NCI-H510A treated with DMSO at 0.1 percent for 48 hours (cell line): ENCODE data around the gene SLC45A1.
A peak's percentile ranks its signal among the peaks of the same experiment; 100 is the strongest.

Experiments used
- DNase-seq: peaks from one replicate; lab custom pipeline; 2025; lab: John Stamatoyannopoulos, UW

The SLC45A1 gene

GRCh38 chr1:8311068-8311718, 6.7 kb upstream of the SLC45A1 start:
- no peak for DNase-seq

GRCh38 chr1:8312235-8313218, 5.4 kb upstream of the SLC45A1 start:
- peak; percentile 99 for DNase-seq

- DNase-seq, result no peak
Observed at GRCh38 chr1:8313231-8313630, 4.7 kb upstream of the SLC45A1 start.

GRCh38 chr1:8314346-8315280, 3.3 kb upstream of the SLC45A1 start:
- peak; percentile 99 for DNase-seq

- DNase-seq, result no peak
Observed at GRCh38 chr1:8315573-8316475, 2.1 kb upstream of the SLC45A1 start.

- peak; percentile 78 for DNase-seq
Observed at GRCh38 chr1:8318436-8318835, 522 bp downstream of the SLC45A1 start.

GRCh38 chr1:8321612-8322011, 3.7 kb downstream of the SLC45A1 start:
- no peak for DNase-seq

GRCh38 chr1:8323706-8324105, 5.8 kb downstream of the SLC45A1 start:
- DNase-seq, result no peak

- DNase-seq, result no peak
Observed at GRCh38 chr1:8324176-8324810, 6.4 kb downstream of the SLC45A1 start.

GRCh38 chr1:8325771-8326170, 7.9 kb downstream of the SLC45A1 start:
- DNase-seq, result no peak

- DNase-seq, result no peak
Observed at GRCh38 chr1:8326265-8326664, 8.4 kb downstream of the SLC45A1 start.

- no peak for DNase-seq
Observed at GRCh38 chr1:8328271-8328670, 10.4 kb downstream of the SLC45A1 start.

- DNase-seq, result no peak
Observed at GRCh38 chr1:8329439-8329838, 11.5 kb downstream of the SLC45A1 start.

GRCh38 chr1:8329858-8330257, 11.9 kb downstream of the SLC45A1 start:
- DNase-seq, result no peak

GRCh38 chr1:8330271-8331125, 12.6 kb downstream of the SLC45A1 start:
- DNase-seq, result no peak

GRCh38 chr1:8332806-8333205, 14.9 kb downstream of the SLC45A1 start:
- DNase-seq, result no peak

- DNase-seq, result no peak
Observed at GRCh38 chr1:8333246-8333987, 15.5 kb downstream of the SLC45A1 start.

- DNase-seq, result no peak
Observed at GRCh38 chr1:8334106-8334851, 16.4 kb downstream of the SLC45A1 start.
